ENCODE data around the gene FSTL4. TPM values are rescaled to one million over a fixed set of nuclear protein-coding genes. Genes with fewer than 3 reads are reported as not detected.

Gene FSTL4
- total and polyA plus RNA-seq, 2 donors (not counting 1 experiment from before 2014, with no cell fraction given) = 0.31 to 6.7 TPM

GRCh38 chr5:133599600-133599999, 12.7 kb downstream of the FSTL4 start:
- H3K4me1 ChIP-seq (ENCODE audit: control insufficient read depth in 2 of 2, insufficient read depth in 2 of 2, low read length in 2 of 2) = no peaks in the 10 kb centered on the region
- Mint-ChIP-seq H3K27ac (no peak overlapping the region), H3K27me3 (peaks cover 22% of the 10 kb centered on the region), H3K4me3 (no peak overlapping the region), H3K4me1 (no peaks in the 10 kb centered on the region), H3K9me3 (ENCODE audit: insufficient read depth) (no peaks in the 10 kb centered on the region)
- H3K27ac ChIP-seq (ENCODE audit: low read length in 2 of 2) = no peak overlapping the region
- H3K4me3 ChIP-seq (ENCODE audit: control extremely low read depth in 1 of 5, extremely low read depth in 1 of 5, insufficient read depth in 1 of 5, low read depth in 2 of 5, low read length in 4 of 5) = no peak overlapping the region
- intact Hi-C loops (cut with micrococcal nuclease) = no loop called here
- H3K79me2 ChIP-seq (ENCODE audit: control insufficient read depth, insufficient read depth, low read length) = no peaks in the 10 kb centered on the region
- POLR2A ChIA-PET = no interaction called here
- TF ChIP-seq CTCF (IDR thresholded peaks at IDR 0.05) (no peak), EZH2 (IDR thresholded peaks at IDR 0.05; ENCODE audit: borderline replicate concordance, insufficient read depth, low read depth, low read length, poor library complexity, severe bottlenecking) (no peak)
- no peak overlapping the region for H3K4me2 ChIP-seq (replicated peaks; ENCODE audit: low read depth, low read length, poor library complexity, severe bottlenecking)
- ATAC-seq (ENCODE audit: low read depth) = no peak
- 74% methylated on average over 5 of the region's 6 CpGs for whole genome bisulfite sequencing (ENCODE audit: insufficient coverage)
- H3K9ac ChIP-seq (ENCODE audit: low read length) = no peak overlapping the region
- CTCF ChIA-PET = no interaction called here
- no peak for DNase-seq
- H2AFZ ChIP-seq (ENCODE audit: insufficient read depth, low read depth, low read length, poor library complexity, severe bottlenecking) = no peak overlapping the region
- H4K20me1 ChIP-seq (ENCODE audit: control insufficient read depth, insufficient read depth, low read length, poor library complexity, severe bottlenecking) = no peaks in the 10 kb centered on the region
- no peaks in the 10 kb centered on the region for H3K36me3 ChIP-seq (replicated peaks in 1 of 2; ENCODE audit: control extremely low read depth in 1 of 2, control insufficient read depth in 1 of 2, extremely low read depth in 1 of 2, insufficient read depth in 2 of 2, low read length in 1 of 2)
- no peaks in the 10 kb centered on the region for H3K9me3 ChIP-seq (ENCODE audit: control extremely low read depth in 1 of 3, control insufficient read depth in 2 of 3, insufficient read depth in 1 of 3, low read length in 2 of 3)
- peaks cover 0 to 15% (median 0%) of the 10 kb centered on the region in 4 experiments for H3K27me3 ChIP-seq (replicated peaks in 1 of 4; ENCODE audit: control extremely low read depth in 1 of 4, control insufficient read depth in 3 of 4, insufficient read depth in 4 of 4, low read length in 3 of 4)

GRCh38 chr5:133599044-133599443, 13.3 kb downstream of the FSTL4 start:
- Histone ChIP-seq H3K4me1 (ENCODE audit: control insufficient read depth in 2 of 2, insufficient read depth in 2 of 2, low read length in 2 of 2) (no peaks in the 10 kb centered on the region), H3K4me3 (ENCODE audit: control extremely low read depth in 1 of 5, extremely low read depth in 1 of 5, insufficient read depth in 1 of 5, low read depth in 2 of 5, low read length in 4 of 5) (no peak overlapping the region), H4K20me1 (ENCODE audit: control insufficient read depth, insufficient read depth, low read length, poor library complexity, severe bottlenecking) (no peaks in the 10 kb centered on the region), H3K9ac (ENCODE audit: low read length) (no peak overlapping the region), H3K9me3 (ENCODE audit: control extremely low read depth in 1 of 3, control insufficient read depth in 2 of 3, insufficient read depth in 1 of 3, low read length in 2 of 3) (no peaks in the 10 kb centered on the region), H3K27me3 (replicated peaks in 1 of 4; ENCODE audit: control extremely low read depth in 1 of 4, control insufficient read depth in 3 of 4, insufficient read depth in 4 of 4, low read length in 3 of 4) (peaks cover 0 to 15% (median 0%) of the 10 kb centered on the region in 4 experiments), H3K4me2 (replicated peaks; ENCODE audit: low read depth, low read length, poor library complexity, severe bottlenecking) (no peak overlapping the region), H2AFZ (ENCODE audit: insufficient read depth, low read depth, low read length, poor library complexity, severe bottlenecking) (no peak overlapping the region), H3K27ac (ENCODE audit: low read length in 2 of 2) (no peak overlapping the region), H3K36me3 (replicated peaks in 1 of 2; ENCODE audit: control extremely low read depth in 1 of 2, control insufficient read depth in 1 of 2, extremely low read depth in 1 of 2, insufficient read depth in 2 of 2, low read length in 1 of 2) (no peaks in the 10 kb centered on the region), H3K79me2 (ENCODE audit: control insufficient read depth, insufficient read depth, low read length) (no peaks in the 10 kb centered on the region)
- Mint-ChIP-seq H3K27ac (no peak overlapping the region), H3K9me3 (ENCODE audit: insufficient read depth) (no peaks in the 10 kb centered on the region), H3K27me3 (peaks cover 20% of the 10 kb centered on the region), H3K4me1 (no peaks in the 10 kb centered on the region), H3K4me3 (no peak overlapping the region)
- intact Hi-C loops (cut with micrococcal nuclease) = no loop called here
- ATAC-seq (ENCODE audit: low read depth) (no peak), DNase-seq (no peak)
- 98% methylated on average over 6 of the region's 8 CpGs for WGBS (ENCODE audit: insufficient coverage)
- CTCF ChIA-PET = no interaction called here
- no peak for TF ChIP-seq EZH2 (IDR thresholded peaks at IDR 0.05; ENCODE audit: borderline replicate concordance, insufficient read depth, low read depth, low read length, poor library complexity, severe bottlenecking)
- TF ChIP-seq CTCF (IDR thresholded peaks at IDR 0.05) = no peak
- POLR2A ChIA-PET = no interaction called here

Measured in B cell (primary cell).